ENCODE measurements around the gene ATXN1.

GRCh38 chr6:16689788-16690607 is 71.3 kb downstream of the ATXN1 start:
- no peak for TF ChIP-seq CTCF (IDR thresholded peaks at IDR 0.05; ENCODE audit: insufficient read depth, low read length, poor library complexity, severe bottlenecking)
- no peak for TF ChIP-seq EZH2phosphoT487 (conservative IDR thresholded peaks at IDR 0.05; ENCODE audit: low read length)
